HepG2 (cell line): ENCODE measurements around the gene SYCP2L. TPM values are rescaled to one million over a fixed set of nuclear protein-coding genes. Genes with fewer than 3 reads are reported as not detected.

Experiments used
- ATAC-seq: fragments of 200-7000 bp; cut with Tn5 transposase; 3 replicates; pipeline ENCODE4 v1.9.1; 2020; ENCODE audit warnings: mild to moderate bottlenecking, moderate library complexity
- BruUV-seq: library from RNA; stranded (reverse); fragments of 400-500 nt; replicated peaks from 2 replicates; lab custom pipeline; 2021; lab: Mats Ljungman, UMichigan
- CTCF ChIA-PET: fragments of 300-600 bp; formaldehyde crosslinking; extraction: SDS; loops from one replicate; lab custom pipeline; 2021; ENCODE audit warnings: low total read pairs, inconsistent platforms, low intra/inter-chr PET ratio; lab: Yijun Ruan, JAX
- POLR2A ChIA-PET: fragments of 350-600 bp; sonication (Branson Sonifier 250); formaldehyde crosslinking; loops from one replicate; lab custom pipeline; 2020; ENCODE audit warnings: antibody characterized with exemption, inconsistent platforms; lab: Yijun Ruan, JAX
- DNase-seq: peaks from one replicate; pipeline ENCODE4 v3.0.0-alpha.2; 2015; ENCODE audit warnings: low spot score
- FAIRE-seq: peaks from 3 replicates; lab custom pipeline; 2011; peaks lifted over from hg19 to GRCh38; lab: Jason Lieb, UNC
- H2AFZ ChIP-seq: one replicate; pipeline ENCODE4 v1.6.1; 2011; ENCODE audit warnings: low read length, inconsistent platforms
- H3K27ac ChIP-seq: fragments of 300-600 bp; 3 replicates; pipeline ENCODE4 v1.8.0; 2011; ENCODE audit warnings: mixed run types, mild to moderate bottlenecking, mixed read lengths, low read length, inconsistent platforms; ENCODE audit not compliant: insufficient read depth; ENCODE audit errors: extremely low read length
- H3K27me3 ChIP-seq, 2 experiments: fragments of 200-600 bp in 1 of 2; 2 replicates in 1 of 2; 3 replicates in 1 of 2; pipeline versions ENCODE4 v1.6.0 to v1.8.0; 2011; ENCODE audit warnings: low read length in 2 of 2, mild to moderate bottlenecking in 2 of 2, moderate library complexity in 2 of 2, inconsistent platforms in 1 of 2; ENCODE audit not compliant: insufficient read depth in 2 of 2, control insufficient read depth in 1 of 2
- H3K36me3 ChIP-seq, 2 experiments: fragments of 200-600 bp in 1 of 2; replicated peaks in 1 of 2; 2 replicates in 1 of 2; 3 replicates in 1 of 2; pipeline versions ENCODE4 v1.5.1 to v1.8.0; 2011; ENCODE audit warnings: low read length in 2 of 2, inconsistent platforms in 1 of 2; ENCODE audit not compliant: insufficient read depth in 2 of 2, control insufficient read depth in 1 of 2
- H3K4me1 ChIP-seq: 2 replicates; pipeline ENCODE4 v1.5.1; 2012; ENCODE audit warnings: low read length, inconsistent platforms; ENCODE audit not compliant: insufficient read depth
- H3K4me2 ChIP-seq: 2 replicates; pipeline ENCODE4 v1.6.0; 2011; ENCODE audit warnings: low read depth, low read length, inconsistent platforms
- H3K4me3 ChIP-seq, 3 experiments: fragments of 200-600 bp in 1 of 3; sonication (generic), shearing (Covaris generic) in 1 of 3; replicated peaks in 1 of 3; 2 replicates each; pipeline ENCODE4 v1.5.1; 2011 to 2016; ENCODE audit warnings: low read length in 3 of 3, inconsistent platforms in 2 of 3, low read depth in 2 of 3, mild to moderate bottlenecking in 2 of 3, control low read depth in 1 of 3, mixed read lengths in 1 of 3; ENCODE audit not compliant: insufficient read depth in 1 of 3
- H3K79me2 ChIP-seq: one replicate; pipeline ENCODE4 v1.6.1; 2011; ENCODE audit warnings: low read length, inconsistent platforms; ENCODE audit not compliant: insufficient read depth
- H3K9ac ChIP-seq: 2 replicates; pipeline ENCODE4 v1.6.0; 2011; ENCODE audit warnings: mild to moderate bottlenecking, low read depth, low read length, inconsistent platforms; ENCODE audit not compliant: insufficient read depth
- H3K9me3 ChIP-seq: 2 replicates; pipeline ENCODE4 v1.5.1; 2012; ENCODE audit warnings: mild to moderate bottlenecking, low read length
- H4K20me1 ChIP-seq: 2 replicates; pipeline ENCODE4 v1.6.0; 2011; ENCODE audit warnings: inconsistent platforms, mild to moderate bottlenecking, low read length, moderate library complexity; ENCODE audit not compliant: insufficient read depth
- GATAD2A ChIP-seq: IDR thresholded peaks from 2 replicates; pipeline ENCODE4 v1.6.1; 2016
- GFI1 ChIP-seq: sonication (generic); formaldehyde crosslinking; IDR thresholded peaks from 2 replicates; pipeline ENCODE4 v1.5.0; 2020; ENCODE audit warnings: missing genetic modification reagents, mild to moderate bottlenecking, borderline replicate concordance
- KDM5A ChIP-seq: fragments of 200-600 bp; sonication (generic); IDR thresholded peaks from 2 replicates; pipeline ENCODE4 v1.7.0; 2018; ENCODE audit warnings: antibody characterized with exemption, mild to moderate bottlenecking, low read length, borderline replicate concordance
- SOX13 ChIP-seq, 3 experiments: fragments of 450-650 bp in 1 of 3; sonication (generic) in 1 of 3; formaldehyde crosslinking in 1 of 3; IDR thresholded peaks in 2 of 3; conservative IDR thresholded peaks in 1 of 3; 2 replicates each; pipeline versions ENCODE4 v1.5.0 to v1.6.1; 2016 to 2020; ENCODE audit warnings: antibody characterized with exemption in 1 of 3, mild to moderate bottlenecking in 1 of 3, missing compliant biosample characterization in 1 of 3, missing genetic modification reagents in 1 of 3, moderate library complexity in 1 of 3
- SP5 ChIP-seq: IDR thresholded peaks from 2 replicates; pipeline ENCODE4 v1.6.1; 2016; ENCODE audit warnings: low read depth, borderline replicate concordance
- TOE1 ChIP-seq: sonication (generic); formaldehyde crosslinking; IDR thresholded peaks from 2 replicates; pipeline ENCODE4 v1.4.0; 2020; ENCODE audit warnings: mild to moderate bottlenecking, missing genetic modification reagents
- U2AF1 ChIP-seq: fragments of 200-400 bp; formaldehyde crosslinking; optimal IDR thresholded peaks from 2 replicates; pipeline ENCODE3; 2017; ENCODE audit warnings: mild to moderate bottlenecking, low read depth, low read length
- WIZ ChIP-seq: sonication (generic); formaldehyde crosslinking; IDR thresholded peaks from 2 replicates; pipeline ENCODE4 v1.5.1; 2020; ENCODE audit warnings: mild to moderate bottlenecking, missing genetic modification reagents
- ZNF275 ChIP-seq: sonication (generic); formaldehyde crosslinking; IDR thresholded peaks from 2 replicates; pipeline ENCODE4 v1.8.0; 2022; ENCODE audit warnings: missing genetic modification reagents, mild to moderate bottlenecking, inconsistent platforms, borderline replicate concordance
- ZNF3 ChIP-seq: IDR thresholded peaks from 2 replicates; pipeline ENCODE4 v1.7.0; 2017; ENCODE audit warnings: inconsistent platforms
- ZNF30 ChIP-seq: sonication (generic); formaldehyde crosslinking; IDR thresholded peaks from 2 replicates; pipeline ENCODE4 v1.5.0; 2020; ENCODE audit warnings: mild to moderate bottlenecking, missing genetic modification reagents
- ZNF687 ChIP-seq: sonication (generic); formaldehyde crosslinking; IDR thresholded peaks from 2 replicates; pipeline ENCODE4 v1.5.1; 2020; ENCODE audit warnings: mild to moderate bottlenecking, missing genetic modification reagents, moderate library complexity
- ZNF691 ChIP-seq: sonication (generic); formaldehyde crosslinking; IDR thresholded peaks from 2 replicates; pipeline ENCODE4 v1.4.0; 2020; ENCODE audit warnings: missing genetic modification reagents, low read depth, mild to moderate bottlenecking, borderline replicate concordance
- ZNF879 ChIP-seq: sonication (generic); formaldehyde crosslinking; IDR thresholded peaks from 2 replicates; pipeline ENCODE4 v1.8.1; 2023; ENCODE audit warnings: missing genetic modification reagents
- ZSCAN30 ChIP-seq: sonication (generic); formaldehyde crosslinking; IDR thresholded peaks from 2 replicates; pipeline ENCODE4 v1.5.0; 2020; ENCODE audit warnings: mild to moderate bottlenecking, missing genetic modification reagents
- ZZZ3 ChIP-seq: sonication (generic); formaldehyde crosslinking; IDR thresholded peaks from 2 replicates; pipeline ENCODE4 v1.4.0; 2020; ENCODE audit warnings: missing genetic modification reagents, mild to moderate bottlenecking, borderline replicate concordance
- WGBS: methylation state at CpG from one replicate; pipeline ENCODE4 v1.1.6; 2017; ENCODE audit warnings: low lambda C conversion rate; 5-methylcytosine and 5-hydroxymethylcytosine counted together
- in situ Hi-C: cut with HindIII; loops from 2 replicates; pipeline ENCODE4 v1.10.0; 2017; ENCODE audit warnings: low pct_unique_long_range_greater_than_20kb; ENCODE audit not compliant: extremely low pct_ligation_motif_present
- intact Hi-C: fragments of 100-400 bp; cut with micrococcal nuclease; formaldehyde crosslinking; loops from one replicate; pipeline ENCODE4 v1.10.0; 2022; ENCODE audit not compliant: unreplicated experiment
- polyA plus RNA-seq, 8 experiments: library from polyadenylated mRNA; depleted of rRNA in 3 of 8; stranded (reverse) in 7 of 8; unstranded in 1 of 8; fragments of >200 nt; fragmentation: Illumina TruSeq in 4 of 8; extraction: Trizol in 4 of 8; gene quantifications; 2 replicates each; pipeline versions ENCODE4 v1.2.1 to v1.2.3, GENCODE V29; 2011 to 2016; ENCODE audit warnings: low read depth in 4 of 8, missing spikeins in 1 of 8, mixed read lengths in 1 of 8; ENCODE audit not compliant: insufficient read depth in 1 of 8
- total RNA-seq, 5 experiments: library from RNA; depleted of rRNA; stranded (reverse); fragments of >200 nt; fragmentation: Illumina TruSeq; extraction: Trizol; gene quantifications; 2 replicates each; pipeline ENCODE4 v1.2.3, GENCODE V29; 2016; ENCODE audit warnings: low read depth in 1 of 5

SYCP2L gene
- total and polyA plus RNA-seq, 2 of the 13 experiments (the other 11 are each of a cell fraction or from before 2014, with no cell fraction given): 0.22 to 0.54 TPM

GRCh38 chr6:10977231-10977968, 90.5 kb downstream of the SYCP2L start:
- no peaks in the 10 kb centered on the region for H3K4me1 ChIP-seq
- H3K9ac ChIP-seq: no peak overlapping the region
- 0 out of 5 replicates have a peak, but pooled peaks cover 0 to 2% of the 10 kb centered on the region in 2 experiments for H3K27me3 ChIP-seq
- POLR2A ChIA-PET: no interaction called here
- FAIRE-seq: no peak
- no peak overlapping the region for H3K4me2 ChIP-seq
- in situ Hi-C loops (no loop called here), intact Hi-C loops (no loop called here)
- H3K36me3 ChIP-seq: no peaks in the 10 kb centered on the region; a peak in 1 of 5 replicates
- H3K9me3 ChIP-seq: no peaks in the 10 kb centered on the region
- H3K4me3 ChIP-seq: no peak overlapping the region
- ATAC-seq: no peak
- CTCF ChIA-PET: no interaction called here
- H3K27ac ChIP-seq: no peak overlapping the region
- H2AFZ ChIP-seq: no peak overlapping the region
- BruUV-seq: no TSS peak
- DNase-seq: no peak
- H3K79me2 ChIP-seq: no peaks in the 10 kb centered on the region
- no peaks in the 10 kb centered on the region for H4K20me1 ChIP-seq
- 88% methylated on average over 5 of the region's 5 CpGs for WGBS
- TF ChIP-seq GFI1 (CRISPR knock-in tag): no peak
- TF ChIP-seq ZZZ3: no peak
- TF ChIP-seq ZNF691 (CRISPR knock-in tag): no peak
- TF ChIP-seq ZNF3: no peak
- no peak for TF ChIP-seq GATAD2A (CRISPR knock-in tag)
- TF ChIP-seq ZNF687 (CRISPR knock-in tag): no peak
- no peak for TF ChIP-seq TOE1 (CRISPR knock-in tag)
- no peak for TF ChIP-seq ZSCAN30 (CRISPR knock-in tag)
- TF ChIP-seq U2AF1: no peak
- TF ChIP-seq KDM5A: no peak
- no peak for TF ChIP-seq ZNF30 (CRISPR knock-in tag)
- no peak for TF ChIP-seq SP5 (CRISPR knock-in tag)
- TF ChIP-seq SOX13 (IDR thresholded peaks at IDR 0.05): no peak
- no peak for TF ChIP-seq SOX13 (CRISPR knock-in tag; conservative IDR thresholded peaks at IDR 0.05 in 1 of 2, IDR thresholded peaks at IDR 0.05 in 1 of 2)
- TF ChIP-seq ZNF879 (CRISPR knock-in tag): no peak
- TF ChIP-seq ZNF275: no peak
- TF ChIP-seq WIZ (CRISPR knock-in tag): no peak
